Mucosa of descending colon (tissue), 3 donors: ENCODE measurements around the gene ZNF362. TPM values are rescaled to one million over a fixed set of nuclear protein-coding genes. Genes with fewer than 3 reads are reported as not detected.

Experiments
- ATAC-seq: fragments of 200-7000 bp; cut with Tn5 transposase; one replicate; pipeline ENCODE4 v1.9.1; 2020; ENCODE audit warnings: mild to moderate bottlenecking, moderate library complexity
- DNase-seq, 3 donors: peaks; one replicate each; pipeline ENCODE4 v3.0.0-alpha.2; 2020
- H3K36me3 ChIP-seq: fragments of 200-600 bp; one replicate; pipeline ENCODE4 v1.8.0; 2021; ENCODE audit warnings: low read depth, mild to moderate bottlenecking
- H3K4me1 ChIP-seq: fragments of 200-600 bp; one replicate; pipeline ENCODE4 v1.8.0; 2021; ENCODE audit warnings: low read depth, mild to moderate bottlenecking
- H3K4me3 ChIP-seq: fragments of 200-600 bp; one replicate; pipeline ENCODE4 v1.8.0; 2021; ENCODE audit warnings: mild to moderate bottlenecking
- H3K9me3 ChIP-seq: fragments of 200-600 bp; one replicate; pipeline ENCODE4 v1.8.0; 2021; ENCODE audit warnings: mild to moderate bottlenecking
- intact Hi-C, 2 donors: fragments of 100-400 bp; cut with DNase I in 1 of 2; cut with micrococcal nuclease in 1 of 2; formaldehyde crosslinking; loops; one replicate each; pipeline versions ENCODE4 v1.11.0 to v1.11.1; 2022; cut with DNase I, micrococcal nuclease
- total RNA-seq, 3 donors: library from RNA; stranded (reverse); fragmentation: NEBNext Ultra II Directional in 2 of 3; extraction: Animal tissue kit (Norgen Biotek cat#: 25700) in 2 of 3; gene quantifications; one replicate each; pipeline versions ENCODE4 v1.2.1 to v1.2.4, GENCODE V29; 2021 to 2023
- TF ChIP-seq, protein P1 (sequence below): fragments of 200-600 bp; IDR thresholded peaks from one replicate; pipeline ENCODE4 v1.8.0; 2022; ENCODE audit warnings: antibody characterized with exemption, mild to moderate bottlenecking
- donor health status: DM: no; HTN: no; CAD: no; lungs with moderate emphysema.
- donor health status: DM: no; HTN: no; CAD: no.
- donor health status: DM: no; HTN: yes; CAD: no.

The ZNF362 gene
- total RNA-seq, 3 donors from 2014 or later, result 12.1 to 33.3 (median 13.7) TPM

DNA sequence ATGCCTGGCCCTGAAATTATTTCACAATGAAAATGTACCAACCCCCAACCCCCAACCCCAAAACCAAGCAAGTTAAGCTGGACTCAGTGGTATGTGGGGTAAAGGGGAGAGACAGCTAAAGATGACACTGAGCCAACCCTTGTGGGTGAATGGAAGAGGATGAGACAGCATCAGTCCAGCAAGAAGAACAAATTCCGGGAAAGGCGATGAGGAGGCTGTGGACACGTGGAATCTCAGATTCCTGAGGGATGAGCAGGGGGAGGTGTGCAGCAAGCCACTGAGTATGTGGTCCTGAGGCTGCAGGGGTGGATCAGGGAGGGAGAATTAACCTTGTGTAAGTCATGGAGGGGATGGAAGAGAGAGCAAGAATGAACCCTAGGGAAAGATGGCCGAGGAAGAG lies 14.4 kb upstream of the ZNF362 start:
- DNase-seq (no peak), ATAC-seq (no peak)
- Histone ChIP-seq H3K4me1 (no peaks in the 10 kb centered on the region), H3K9me3 (no peaks in the 10 kb centered on the region), H3K36me3 (no peaks in the 10 kb centered on the region), H3K4me3 (no peak overlapping the region)
- intact Hi-C loops, result no loop called here
- TF ChIP-seq, protein P1, sequence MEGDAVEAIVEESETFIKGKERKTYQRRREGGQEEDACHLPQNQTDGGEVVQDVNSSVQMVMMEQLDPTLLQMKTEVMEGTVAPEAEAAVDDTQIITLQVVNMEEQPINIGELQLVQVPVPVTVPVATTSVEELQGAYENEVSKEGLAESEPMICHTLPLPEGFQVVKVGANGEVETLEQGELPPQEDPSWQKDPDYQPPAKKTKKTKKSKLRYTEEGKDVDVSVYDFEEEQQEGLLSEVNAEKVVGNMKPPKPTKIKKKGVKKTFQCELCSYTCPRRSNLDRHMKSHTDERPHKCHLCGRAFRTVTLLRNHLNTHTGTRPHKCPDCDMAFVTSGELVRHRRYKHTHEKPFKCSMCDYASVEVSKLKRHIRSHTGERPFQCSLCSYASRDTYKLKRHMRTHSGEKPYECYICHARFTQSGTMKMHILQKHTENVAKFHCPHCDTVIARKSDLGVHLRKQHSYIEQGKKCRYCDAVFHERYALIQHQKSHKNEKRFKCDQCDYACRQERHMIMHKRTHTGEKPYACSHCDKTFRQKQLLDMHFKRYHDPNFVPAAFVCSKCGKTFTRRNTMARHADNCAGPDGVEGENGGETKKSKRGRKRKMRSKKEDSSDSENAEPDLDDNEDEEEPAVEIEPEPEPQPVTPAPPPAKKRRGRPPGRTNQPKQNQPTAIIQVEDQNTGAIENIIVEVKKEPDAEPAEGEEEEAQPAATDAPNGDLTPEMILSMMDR, result no peak

DNA sequence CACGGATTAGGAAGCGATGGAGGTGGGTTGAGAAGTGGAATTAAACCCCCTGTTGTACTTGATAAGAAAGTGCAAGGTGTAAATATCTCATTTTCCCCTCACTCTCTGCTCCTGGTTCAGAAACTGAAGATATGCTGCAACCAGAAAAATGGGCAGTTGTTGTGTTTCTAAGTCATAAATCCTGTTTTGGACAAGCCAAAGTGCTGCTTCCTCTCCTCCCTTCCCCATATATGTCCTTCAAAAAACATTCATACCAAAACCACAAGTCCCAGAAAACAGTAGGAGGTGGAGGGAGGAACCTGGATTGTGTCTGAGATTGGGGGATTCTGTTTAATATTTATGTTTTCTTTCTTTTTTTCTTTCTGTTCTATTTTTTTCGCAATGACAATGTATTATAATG lies 13.6 kb upstream of the ZNF362 start:
- TF ChIP-seq, protein P1, result no peak
- Histone ChIP-seq H3K9me3 (no peaks in the 10 kb centered on the region), H3K4me3 (no peak overlapping the region), H3K36me3 (no peaks in the 10 kb centered on the region), H3K4me1 (no peaks in the 10 kb centered on the region)
- intact Hi-C loops, result no loop called here
- ATAC-seq (no peak), DNase-seq (no peak)

DNA sequence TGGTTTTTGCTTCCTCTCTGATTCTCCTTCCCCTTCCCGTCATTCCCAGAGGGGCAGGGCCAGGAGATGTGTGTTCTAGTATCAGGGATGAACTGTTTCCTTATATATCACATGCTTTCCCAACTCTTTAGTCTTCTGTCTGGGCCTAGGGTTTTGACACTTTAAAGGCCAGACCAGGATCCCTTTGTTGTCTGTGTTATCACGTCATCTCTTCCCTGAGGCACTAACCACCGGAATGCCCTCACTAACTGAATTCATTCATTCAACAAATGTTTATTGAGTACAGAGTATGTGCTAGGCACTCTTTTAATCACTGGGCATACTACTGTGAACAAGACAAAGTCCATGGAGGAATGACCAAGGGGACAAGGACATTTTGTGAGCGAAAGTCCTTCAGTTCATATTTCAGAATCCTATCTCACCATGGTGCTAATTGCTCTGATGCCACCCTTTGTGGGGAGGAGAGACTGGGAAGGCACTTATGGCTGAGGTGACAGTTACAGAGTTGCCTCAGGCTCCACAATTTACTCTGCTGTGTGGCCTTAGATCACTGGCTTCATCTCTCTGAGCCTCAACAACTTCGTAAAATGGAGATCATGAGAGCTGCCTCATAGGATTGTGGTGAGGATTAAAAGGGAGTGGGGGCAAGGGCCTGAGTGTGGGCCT lies 12.0 kb upstream of the ZNF362 start:
- TF ChIP-seq, protein P1, result no peak
- H3K36me3 ChIP-seq, result no peaks in the 10 kb centered on the region
- intact Hi-C loops, result no loop called here
- ATAC-seq (no peak), DNase-seq (no peak)
- H3K9me3 ChIP-seq, result no peaks in the 10 kb centered on the region
- H3K4me1 ChIP-seq, result no peaks in the 10 kb centered on the region
- H3K4me3 ChIP-seq, result no peak overlapping the region

DNA sequence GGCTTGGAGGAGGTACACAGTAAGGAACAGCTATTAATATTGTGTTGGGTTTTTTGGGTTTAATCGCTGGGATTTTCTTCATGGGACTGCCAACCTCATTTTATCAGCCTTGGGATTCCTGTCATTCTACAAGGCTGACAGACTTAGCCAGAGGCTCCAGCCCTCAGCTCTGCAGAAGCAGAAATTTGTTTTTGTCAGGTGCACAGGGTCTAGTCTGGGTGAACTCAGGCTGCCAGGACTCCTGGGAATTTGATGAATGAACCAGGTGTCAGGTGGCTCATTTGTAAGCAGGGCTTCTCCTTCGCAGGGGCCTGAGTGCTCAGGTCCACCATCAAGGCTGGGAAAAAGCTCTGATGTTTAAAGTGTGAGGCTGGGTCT lies 11.5 kb upstream of the ZNF362 start:
- Histone ChIP-seq H3K9me3 (no peaks in the 10 kb centered on the region), H3K4me3 (no peak overlapping the region), H3K4me1 (no peaks in the 10 kb centered on the region), H3K36me3 (no peaks in the 10 kb centered on the region)
- no peak for ATAC-seq
- TF ChIP-seq, protein P1, result no peak
- intact Hi-C loops, result no loop called here
- no peak for DNase-seq

DNA sequence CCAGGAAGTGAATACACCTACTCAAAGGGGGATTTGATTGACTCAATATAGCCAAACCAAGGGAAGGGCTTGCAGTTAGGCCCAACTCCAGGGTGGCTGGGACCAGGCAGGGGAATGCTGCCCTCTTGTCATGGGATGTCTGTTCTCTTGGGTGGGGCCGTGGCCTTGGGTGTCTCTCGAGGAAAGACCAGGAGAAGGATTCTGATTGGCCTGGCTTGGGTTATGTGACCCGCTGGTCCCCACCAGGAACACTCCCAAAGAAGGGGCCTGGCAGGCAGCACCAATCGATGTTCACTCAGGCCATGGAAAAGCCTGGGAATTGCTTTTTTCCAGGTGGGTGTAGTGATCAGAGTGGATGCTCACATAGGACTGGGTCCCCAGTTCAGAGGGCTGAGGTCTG lies 10.1 kb upstream of the ZNF362 start:
- no peaks in the 10 kb centered on the region for H3K4me1 ChIP-seq
- intact Hi-C loops, result no loop called here

More for the DNA sequence above, 10.1 kb upstream of the ZNF362 start:
- TF ChIP-seq, protein P1, result no peak
- no peaks in the 10 kb centered on the region for H3K9me3 ChIP-seq
- no peak overlapping the region for H3K4me3 ChIP-seq
- ATAC-seq, result no peak
- H3K36me3 ChIP-seq, result no peaks in the 10 kb centered on the region
- no peak for DNase-seq
